ENCODE data around the gene RNF114.

GRCh38 chr20:49948809-49949507, 12.8 kb downstream of the RNF114 start:
- TF ChIP-seq POLR2A (IDR thresholded peaks at IDR 0.05) (no peak), POLR2AphosphoS5 (IDR thresholded peaks at IDR 0.05) (no peak)
- TF ChIP-seq, protein P1, sequence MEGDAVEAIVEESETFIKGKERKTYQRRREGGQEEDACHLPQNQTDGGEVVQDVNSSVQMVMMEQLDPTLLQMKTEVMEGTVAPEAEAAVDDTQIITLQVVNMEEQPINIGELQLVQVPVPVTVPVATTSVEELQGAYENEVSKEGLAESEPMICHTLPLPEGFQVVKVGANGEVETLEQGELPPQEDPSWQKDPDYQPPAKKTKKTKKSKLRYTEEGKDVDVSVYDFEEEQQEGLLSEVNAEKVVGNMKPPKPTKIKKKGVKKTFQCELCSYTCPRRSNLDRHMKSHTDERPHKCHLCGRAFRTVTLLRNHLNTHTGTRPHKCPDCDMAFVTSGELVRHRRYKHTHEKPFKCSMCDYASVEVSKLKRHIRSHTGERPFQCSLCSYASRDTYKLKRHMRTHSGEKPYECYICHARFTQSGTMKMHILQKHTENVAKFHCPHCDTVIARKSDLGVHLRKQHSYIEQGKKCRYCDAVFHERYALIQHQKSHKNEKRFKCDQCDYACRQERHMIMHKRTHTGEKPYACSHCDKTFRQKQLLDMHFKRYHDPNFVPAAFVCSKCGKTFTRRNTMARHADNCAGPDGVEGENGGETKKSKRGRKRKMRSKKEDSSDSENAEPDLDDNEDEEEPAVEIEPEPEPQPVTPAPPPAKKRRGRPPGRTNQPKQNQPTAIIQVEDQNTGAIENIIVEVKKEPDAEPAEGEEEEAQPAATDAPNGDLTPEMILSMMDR (IDR thresholded peaks at IDR 0.05), result no peak
